ENCODE measurements around the gene DACH2. TPM values are rescaled to one million over a fixed set of nuclear protein-coding genes. Genes with fewer than 3 reads are reported as not detected.

The DACH2 gene
- total and polyA plus RNA-seq, 10 donors = not detected

- no peaks in the 10 kb centered on the region for H3K36me3 ChIP-seq
- WGBS, 5 donors = 64 to 87% (median 84%) methylated on average over 4 of the region's 4 CpGs
- H3K27ac ChIP-seq = no peak overlapping the region
- no peaks in the 10 kb centered on the region for H3K9me3 ChIP-seq
- no peak for DNase-seq
- peaks cover 0 to 10% (median 0%) of the 10 kb centered on the region in 6 donors for H3K4me1 ChIP-seq
- intact Hi-C loops (cut with DNase I; ENCODE audit: low total_unique reads) = no loop called here
- no peak overlapping the region for H3K4me3 ChIP-seq
- peaks cover 0 to 39% (median 20%) of the 10 kb centered on the region in 7 donors for H3K27me3 ChIP-seq (replicated peaks in 1 of 7)
- no peak for TF ChIP-seq POLR2A (IDR thresholded peaks at IDR 0.05)
- TF ChIP-seq POLR2AphosphoS5 (IDR thresholded peaks at IDR 0.05) = no peak
- no peak for TF ChIP-seq CTCF (IDR thresholded peaks at IDR 0.05 in 8 of 11, conservative IDR thresholded peaks at IDR 0.05 in 3 of 11)
These were observed 2.1 kb upstream of the DACH2 start for GRCh38 chrX:86146102-86146501.

- intact Hi-C loops (cut with DNase I; ENCODE audit: low total_unique reads) = no loop called here
- Histone ChIP-seq H3K4me1 (peaks cover 0 to 10% (median 0%) of the 10 kb centered on the region in 6 donors), H3K27ac (no peak overlapping the region), H3K4me3 (peak overlapping the region in 7 of 8 donors; percentile 21 to 67 (median 36)), H3K9me3 (no peaks in the 10 kb centered on the region), H3K36me3 (no peaks in the 10 kb centered on the region), H3K27me3 (replicated peaks in 1 of 7) (peaks cover 0 to 42% (median 20%) of the 10 kb centered on the region in 7 donors)
- WGBS, 5 donors = 0 to 53% (median 2%) methylated on average over 2 to 23 of the region's 23 CpGs
- peak; percentile 62 for DNase-seq
- TF ChIP-seq CTCF (IDR thresholded peaks at IDR 0.05 in 8 of 11, conservative IDR thresholded peaks at IDR 0.05 in 3 of 11) (no peak), POLR2AphosphoS5 (IDR thresholded peaks at IDR 0.05) (no peak), POLR2A (IDR thresholded peaks at IDR 0.05) (no peak)
These were observed 343 bp downstream of the DACH2 start for GRCh38 chrX:86148594-86148993.

GRCh38 chrX:86149119-86149518 lies 868 bp downstream of the DACH2 start:
- Histone ChIP-seq H3K27me3 (replicated peaks in 1 of 7) (peaks cover 0 to 42% (median 20%) of the 10 kb centered on the region in 7 donors), H3K27ac (no peak overlapping the region), H3K4me1 (peaks cover 0 to 10% (median 0%) of the 10 kb centered on the region in 6 donors), H3K9me3 (no peaks in the 10 kb centered on the region), H3K36me3 (no peaks in the 10 kb centered on the region), H3K4me3 (peak overlapping the region in 2 of 8 donors; percentile 44 to 67)
- 6 to 39% (median 12%) methylated on average over 10 to 11 of the region's 11 CpGs for WGBS, 5 donors
- DNase-seq = no peak
- intact Hi-C loops (cut with DNase I; ENCODE audit: low total_unique reads) = no loop called here
- no peak for TF ChIP-seq POLR2A (IDR thresholded peaks at IDR 0.05)
- TF ChIP-seq POLR2AphosphoS5 (IDR thresholded peaks at IDR 0.05) = no peak

- TF ChIP-seq CTCF (IDR thresholded peaks at IDR 0.05 in 8 of 11, conservative IDR thresholded peaks at IDR 0.05 in 3 of 11) (no peak), POLR2AphosphoS5 (IDR thresholded peaks at IDR 0.05) (no peak), POLR2A (IDR thresholded peaks at IDR 0.05) (no peak)
- Histone ChIP-seq H3K4me3 (no peak overlapping the region), H3K36me3 (no peaks in the 10 kb centered on the region), H3K27me3 (replicated peaks in 1 of 7) (peaks cover 0 to 18% (median 5%) of the 10 kb centered on the region in 7 donors), H3K4me1 (no peaks in the 10 kb centered on the region), H3K27ac (no peak overlapping the region), H3K9me3 (no peaks in the 10 kb centered on the region)
- WGBS, 5 donors = 49 to 71% (median 60%) methylated on average over 3 of the region's 3 CpGs
- intact Hi-C loops (cut with DNase I; ENCODE audit: low total_unique reads) = no loop called here
- no peak for DNase-seq
These were observed 6.3 kb downstream of the DACH2 start for GRCh38 chrX:86154553-86154952.

GRCh38 chrX:86171366-86171765 lies 23.1 kb downstream of the DACH2 start:
- Histone ChIP-seq H3K4me3 (no peak overlapping the region), H3K4me1 (no peaks in the 10 kb centered on the region), H3K36me3 (no peaks in the 10 kb centered on the region), H3K27me3 (replicated peaks in 1 of 7) (peaks cover 0 to 9% (median 0%) of the 10 kb centered on the region in 7 donors), H3K9me3 (no peaks in the 10 kb centered on the region), H3K27ac (no peak overlapping the region)
- intact Hi-C loops (cut with DNase I; ENCODE audit: low total_unique reads) = no loop called here
- WGBS, 5 donors = 30 to 58% (median 36%) methylated on average over 2 to 3 of the region's 3 CpGs
- DNase-seq = no peak
- TF ChIP-seq CTCF (IDR thresholded peaks at IDR 0.05 in 8 of 11, conservative IDR thresholded peaks at IDR 0.05 in 3 of 11) (no peak), POLR2A (IDR thresholded peaks at IDR 0.05) (no peak), POLR2AphosphoS5 (IDR thresholded peaks at IDR 0.05) (no peak)

Measured in spleen (tissue), 11 donors.